Coronary artery (tissue), 2 donors: ENCODE results near the gene FTL.
"Not testable (repeated sequence)": the region's sequence is repeated elsewhere in the genome, so short reads cannot be mapped to it uniquely, and the experiment has no call there.

ENCODE experiments used
- DNase-seq: peaks from one replicate; pipeline ENCODE4 v3.0.0-alpha.2; 2017; ENCODE audit warnings: low spot score
- H3K27ac ChIP-seq, 2 donors: fragments of 200-600 bp; sonication (generic); one replicate each; pipeline ENCODE4 v1.5.1; 2016 to 2019
- H3K4me3 ChIP-seq: fragments of 200-600 bp; sonication (generic); 2 replicates; pipeline ENCODE4 v1.5.1; 2016; ENCODE audit warnings: mild to moderate bottlenecking, moderate library complexity
- CTCF ChIP-seq: fragments of 200-600 bp; sonication (generic); IDR thresholded peaks from one replicate; pipeline ENCODE4 v1.5.1; 2019; ENCODE audit warnings: antibody characterized with exemption

FTL gene

GRCh38 chr19:48922548-48923490 lies 42.3 kb upstream of the FTL start:
- no peak for TF ChIP-seq CTCF
- no peak overlapping the region for H3K4me3 ChIP-seq
- no peak overlapping the region for H3K27ac ChIP-seq
- no peak for DNase-seq

GRCh38 chr19:48925240-48925843 lies 39.8 kb upstream of the FTL start:
- no peak overlapping the region for H3K4me3 ChIP-seq
- TF ChIP-seq CTCF: no peak
- no peak overlapping the region for H3K27ac ChIP-seq
- no peak for DNase-seq

GRCh38 chr19:48925890-48926289 lies 39.2 kb upstream of the FTL start:
- DNase-seq, H3K27ac ChIP-seq, H3K4me3 ChIP-seq: not testable (repeated sequence)

GRCh38 chr19:48926909-48927308 lies 38.2 kb upstream of the FTL start:
- DNase-seq: no peak
- TF ChIP-seq CTCF: no peak
- Histone ChIP-seq H3K27ac (peak overlapping the region; percentile 3 to 47), H3K4me3 (peak overlapping the region; percentile 45)

GRCh38 chr19:48927692-48928091 lies 37.4 kb upstream of the FTL start:
- not testable (repeated sequence) for DNase-seq, H3K4me3 ChIP-seq, H3K27ac ChIP-seq

- Histone ChIP-seq H3K27ac (no peak overlapping the region), H3K4me3 (no peak overlapping the region)
- TF ChIP-seq CTCF: no peak
- DNase-seq: no peak
Measured at GRCh38 chr19:48928164-48929025, 36.7 kb upstream of the FTL start.

- Histone ChIP-seq H3K4me3 (peak within 1 kb of the TSS; percentile 70), H3K27ac (no peak within 1 kb of the TSS)
- TF ChIP-seq CTCF: no peak
- no peak for DNase-seq
Measured at GRCh38 chr19:48933382-48933932, 31.7 kb upstream of the FTL start, which contains the start of gene DHDH. DHDH (plus strand) TSS chr19:48933699; CDS start chr19:48933722, 23 bp downstream.
